C4-2B (cell line): ENCODE data around the gene ZNF682.
"Not testable (repeated sequence)": the region's sequence is repeated elsewhere in the genome, so short reads cannot be mapped to it uniquely, and the experiment has no call there.

ENCODE experiments used
- CTCF ChIP-seq: fragments of 450-650 bp; conservative IDR thresholded peaks from 2 replicates; pipeline ENCODE4 v1.5.1; 2017; ENCODE audit warnings: mild to moderate bottlenecking
- ZFX ChIP-seq: fragments of 450-650 bp; IDR thresholded peaks from 2 replicates; pipeline ENCODE4 v1.6.1; 2017

- TF ChIP-seq CTCF, ZFX: not testable (repeated sequence)
Measured at GRCh38 chr19:19957766-19958165, 81.5 kb downstream of the ZNF682 start.
